Kidney (tissue), 14 donors: ENCODE measurements around the gene ZNF787. TPM values are rescaled to one million over a fixed set of nuclear protein-coding genes. Genes with fewer than 3 reads are reported as not detected.

Experiments
- DNase-seq, 5 donors: peaks; one replicate each; pipeline ENCODE4 v3.0.0-alpha.2; 2013 to 2020
- FAIRE-seq: peaks from 2 replicates; lab custom pipeline; 2012; peaks lifted over from hg19 to GRCh38; lab: Jason Lieb, UNC
- H3K27ac ChIP-seq, 2 donors: one replicate each; pipeline ENCODE4 v1.7.0; 2013; ENCODE audit warnings: low read depth in 2 of 2, low read length in 2 of 2, inconsistent platforms in 1 of 2
- H3K27me3 ChIP-seq: one replicate; pipeline ENCODE4 v1.7.1; 2013; ENCODE audit warnings: low read length, inconsistent platforms; ENCODE audit not compliant: control insufficient read depth, insufficient read depth
- H3K36me3 ChIP-seq, 3 donors: one replicate each; pipeline versions ENCODE4 v1.7.0 to v1.7.1; 2013; ENCODE audit warnings: low read length in 3 of 3, control low read depth in 1 of 3, inconsistent platforms in 1 of 3; ENCODE audit not compliant: insufficient read depth in 3 of 3, control insufficient read depth in 2 of 3
- H3K4me1 ChIP-seq, 3 donors: one replicate each; pipeline versions ENCODE4 v1.7.0 to v1.7.1; 2013; ENCODE audit warnings: low read length in 3 of 3, inconsistent platforms in 1 of 3, low read depth in 1 of 3; ENCODE audit not compliant: control insufficient read depth in 2 of 3, insufficient read depth in 2 of 3
- H3K4me3 ChIP-seq, 3 donors: one replicate each; pipeline versions ENCODE4 v1.7.0 to v1.8.1; 2013; ENCODE audit warnings: low read length in 3 of 3, control low read depth in 1 of 3, inconsistent platforms in 1 of 3
- H3K9ac ChIP-seq, 3 donors: one replicate each; pipeline versions ENCODE4 v1.7.0 to v1.7.1; 2013; ENCODE audit warnings: low read length in 3 of 3, control low read depth in 1 of 3, inconsistent platforms in 1 of 3
- H3K9me3 ChIP-seq, 3 donors: one replicate each; pipeline versions ENCODE4 v1.7.0 to v1.7.1; 2013; ENCODE audit warnings: low read length in 3 of 3, control low read depth in 1 of 3, inconsistent platforms in 1 of 3; ENCODE audit not compliant: control insufficient read depth in 2 of 3, insufficient read depth in 1 of 3
- CTCF ChIP-seq: IDR thresholded peaks from 3 replicates; pipeline ENCODE4 v1.5.1; 2012; ENCODE audit warnings: mild to moderate bottlenecking, moderate library complexity, borderline replicate concordance; ENCODE audit not compliant: insufficient read depth; ENCODE audit errors: extremely low read depth
- intact Hi-C: fragments of 100-400 bp; cut with DNase I; formaldehyde crosslinking; loops from one replicate; pipeline ENCODE4 v1.11.1; 2022
- polyA plus RNA-seq: library from polyadenylated mRNA; stranded (reverse); fragments of 350-450 nt; fragmentation: Illumina TruSeq; extraction: RNeasy Lipid Tissue Mini Kit (QIAGEN cat#74804); gene quantifications from one replicate; pipeline ENCODE4 v1.2.3, GENCODE V29; 2014; ENCODE audit warnings: low read depth, low replicate concordance; ENCODE audit not compliant: insufficient read depth
- total RNA-seq: library from RNA; stranded (reverse); fragmentation: NEBNext Ultra II Directional; extraction: Animal tissue kit (Norgen Biotek cat#: 25700); gene quantifications from one replicate; pipeline ENCODE4 v1.2.1, GENCODE V29; 2021
- donor health status: control.
- donor health status: control.
- donor health status: control.
- donor health status: control.
- donor health status: control.
- donor health status: DM: yes; HTN: yes; CAD: no.
- donor health status: Normal renal cell carcinoma (clear cell type).

ZNF787 gene
- total and polyA plus RNA-seq, 2 donors from 2014 or later, result 23.0 to 31.9 TPM

- Histone ChIP-seq H3K36me3 (no peaks in the 10 kb centered on the region), H3K27ac (peak overlapping the region; percentile 92 to 93), H3K9me3 (no peaks in the 10 kb centered on the region), H3K4me3 (peak overlapping the region; percentile 2 to 71 (median 67)), H3K27me3 (no peaks in the 10 kb centered on the region), H3K4me1 (peaks cover 3 to 22% (median 15%) of the 10 kb centered on the region in 3 donors), H3K9ac (peak overlapping the region in 2 of 3 donors; percentile 69 to 85)
- intact Hi-C loops, result no loop called here
- FAIRE-seq (no peak), DNase-seq (no peak)
- TF ChIP-seq CTCF, result no peak
Observed at GRCh38 chr19:56120002-56120370, 1.1 kb downstream of the ZNF787 start.

- Histone ChIP-seq H3K4me1 (peaks cover 3 to 26% (median 15%) of the 10 kb centered on the region in 3 donors), H3K36me3 (no peaks in the 10 kb centered on the region), H3K4me3 (peak overlapping the region in 2 of 3 donors; percentile 67 to 71), H3K27me3 (no peaks in the 10 kb centered on the region), H3K9ac (peak overlapping the region in 2 of 3 donors; percentile 23 to 69), H3K27ac (peak overlapping the region; percentile 92 to 93), H3K9me3 (no peaks in the 10 kb centered on the region)
- no peak for DNase-seq
- no peak for TF ChIP-seq CTCF
- intact Hi-C loops, result no loop called here
- no peak for FAIRE-seq
Observed at GRCh38 chr19:56119582-56119978, 1.5 kb downstream of the ZNF787 start.

GRCh38 chr19:56118666-56119581, 2.2 kb downstream of the ZNF787 start:
- peak overlapping the region in 2 of 3 donors; percentile 67 to 71 for H3K4me3 ChIP-seq
- H3K4me1 ChIP-seq, result peaks cover 3 to 28% (median 15%) of the 10 kb centered on the region in 3 donors
- DNase-seq (peak in 1 of 5 donors; percentile 45), FAIRE-seq (no peak)
- no peaks in the 10 kb centered on the region for H3K36me3 ChIP-seq
- no peaks in the 10 kb centered on the region for H3K27me3 ChIP-seq
- intact Hi-C loops, result no loop called here
- peak overlapping the region in 1 of 2 donors; percentile 92 for H3K27ac ChIP-seq
- H3K9ac ChIP-seq, result peak overlapping the region in 2 of 3 donors; percentile 23 to 69
- H3K9me3 ChIP-seq, result no peaks in the 10 kb centered on the region
- no peak for TF ChIP-seq CTCF
